Astrocyte of the spinal cord (primary cell): ENCODE data around the gene RNF44.

ENCODE experiments used
- DNase-seq: peaks from one replicate; pipeline ENCODE4 v3.0.0; 2011; ENCODE audit warnings: low read depth, low spot score
- H3K4me3 ChIP-seq: 2 replicates; pipeline ENCODE4 v1.5.1; 2011; ENCODE audit warnings: low read depth, mild to moderate bottlenecking, low read length, moderate library complexity
- CTCF ChIP-seq: IDR thresholded peaks from 2 replicates; pipeline ENCODE4 v1.5.1; 2012; ENCODE audit warnings: low read depth, mild to moderate bottlenecking, low read length, inconsistent platforms
- in situ Hi-C: cut with HindIII; loops from 2 replicates; pipeline ENCODE4 v1.10.0; 2017; ENCODE audit warnings: low sequenced_read_pairs

RNF44 gene

GRCh38 chr5:176541338-176542134 is 4.3 kb upstream of the RNF44 start:
- peak; percentile 13 for DNase-seq
- no peak for TF ChIP-seq CTCF
- in situ Hi-C loops, result no loop called here
- H3K4me3 ChIP-seq, result no peak overlapping the region

GRCh38 chr5:176540956-176541337 is 3.7 kb upstream of the RNF44 start:
- no peak overlapping the region for H3K4me3 ChIP-seq
- no peak for TF ChIP-seq CTCF
- DNase-seq, result no peak
- in situ Hi-C loops, result no loop called here

DNA sequence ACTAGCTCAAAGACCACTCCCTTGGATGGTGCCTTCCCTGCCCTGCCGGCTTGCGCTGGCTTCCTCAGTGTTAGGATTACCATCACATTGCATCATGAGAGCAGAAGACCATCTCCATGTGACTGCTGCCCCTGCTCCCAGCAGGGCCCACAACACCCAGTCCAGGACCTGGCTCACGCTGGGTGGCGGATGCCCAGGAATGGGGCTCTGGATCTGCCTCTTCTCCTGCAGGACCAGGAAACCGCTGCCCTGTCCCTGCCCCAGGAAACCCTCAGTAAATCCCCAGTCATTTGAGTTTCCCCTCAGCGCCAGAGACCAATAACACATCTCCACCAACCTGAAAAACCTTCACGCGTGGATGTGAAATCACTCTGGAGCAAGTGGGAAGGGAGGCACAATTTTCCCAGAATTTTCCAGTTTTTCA is 3.3 kb upstream of the RNF44 start:
- in situ Hi-C loops, result no loop called here
- no peak for DNase-seq
- TF ChIP-seq CTCF, result no peak
- no peak overlapping the region for H3K4me3 ChIP-seq

DNA sequence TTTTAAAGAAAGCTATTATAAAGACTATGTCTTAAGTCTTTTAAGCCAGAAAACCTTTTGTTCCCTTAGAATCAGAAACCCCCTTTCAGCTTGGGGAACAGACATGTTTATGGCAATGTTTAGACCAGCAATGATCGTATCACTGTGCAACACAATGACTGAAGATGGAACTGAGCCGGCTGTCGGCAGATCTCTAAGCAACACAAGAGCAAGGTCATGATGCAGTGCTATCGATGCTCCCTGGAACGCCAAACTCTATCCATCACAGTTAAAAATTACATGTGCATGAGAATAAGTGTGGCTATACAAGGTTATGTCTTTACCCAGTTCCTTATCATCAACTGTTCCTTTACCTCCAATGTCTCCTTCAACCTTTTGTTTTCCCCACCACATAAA is 1.8 kb upstream of the RNF44 start:
- in situ Hi-C loops, result no loop called here
- no peak for TF ChIP-seq CTCF
- DNase-seq, result no peak
- no peak overlapping the region for H3K4me3 ChIP-seq

GRCh38 chr5:176538230-176538988 is 1.2 kb upstream of the RNF44 start:
- no peak for DNase-seq
- TF ChIP-seq CTCF, result no peak

GRCh38 chr5:176537554-176538229 is 490 bp upstream of the RNF44 start:
- TF ChIP-seq CTCF, result no peak
- H3K4me3 ChIP-seq, result peak overlapping the region; percentile 74
- in situ Hi-C loops, result no loop called here
- DNase-seq, result peak; percentile 100

More at GRCh38 chr5:176538230-176538988, 1.2 kb upstream of the RNF44 start:
- in situ Hi-C loops, result no loop called here
- H3K4me3 ChIP-seq, result peak overlapping the region; percentile 32
